ENCODE data around the gene OR51B2.

- TF ChIP-seq, protein P1, sequence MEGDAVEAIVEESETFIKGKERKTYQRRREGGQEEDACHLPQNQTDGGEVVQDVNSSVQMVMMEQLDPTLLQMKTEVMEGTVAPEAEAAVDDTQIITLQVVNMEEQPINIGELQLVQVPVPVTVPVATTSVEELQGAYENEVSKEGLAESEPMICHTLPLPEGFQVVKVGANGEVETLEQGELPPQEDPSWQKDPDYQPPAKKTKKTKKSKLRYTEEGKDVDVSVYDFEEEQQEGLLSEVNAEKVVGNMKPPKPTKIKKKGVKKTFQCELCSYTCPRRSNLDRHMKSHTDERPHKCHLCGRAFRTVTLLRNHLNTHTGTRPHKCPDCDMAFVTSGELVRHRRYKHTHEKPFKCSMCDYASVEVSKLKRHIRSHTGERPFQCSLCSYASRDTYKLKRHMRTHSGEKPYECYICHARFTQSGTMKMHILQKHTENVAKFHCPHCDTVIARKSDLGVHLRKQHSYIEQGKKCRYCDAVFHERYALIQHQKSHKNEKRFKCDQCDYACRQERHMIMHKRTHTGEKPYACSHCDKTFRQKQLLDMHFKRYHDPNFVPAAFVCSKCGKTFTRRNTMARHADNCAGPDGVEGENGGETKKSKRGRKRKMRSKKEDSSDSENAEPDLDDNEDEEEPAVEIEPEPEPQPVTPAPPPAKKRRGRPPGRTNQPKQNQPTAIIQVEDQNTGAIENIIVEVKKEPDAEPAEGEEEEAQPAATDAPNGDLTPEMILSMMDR (IDR thresholded peaks at IDR 0.05), result no peak
- TF ChIP-seq POLR2A (IDR thresholded peaks at IDR 0.05), result no peak
- no peak for TF ChIP-seq EP300 (IDR thresholded peaks at IDR 0.05)
- TF ChIP-seq POLR2AphosphoS5 (IDR thresholded peaks at IDR 0.05), result no peak
Observed at GRCh38 chr11:5324197-5324596, at the start of gene OR51B2.

Data from sigmoid colon (tissue), 4 donors.